BLaER1 (cell line): ENCODE data around the gene CSTF3.
"Not testable (repeated sequence)": the region's sequence is repeated elsewhere in the genome, so short reads cannot be mapped to it uniquely, and the experiment has no call there.

Source experiments
- H3K27ac ChIP-seq: shearing (Covaris generic); formaldehyde crosslinking; 2 replicates; pipeline ENCODE4 v1.8.1; 2022
- H3K27me3 ChIP-seq: shearing (Covaris generic); formaldehyde crosslinking; 2 replicates; pipeline ENCODE4 v1.8.1; 2022
- H3K36me3 ChIP-seq: shearing (Covaris generic); formaldehyde crosslinking; 2 replicates; pipeline ENCODE4 v1.8.1; 2022
- H3K4me1 ChIP-seq: shearing (Covaris generic); formaldehyde crosslinking; 2 replicates; pipeline ENCODE4 v1.8.1; 2022
- H3K4me2 ChIP-seq: shearing (Covaris generic); formaldehyde crosslinking; 2 replicates; pipeline ENCODE4 v1.8.1; 2022
- H3K4me3 ChIP-seq: shearing (Covaris generic); formaldehyde crosslinking; 2 replicates; pipeline ENCODE4 v1.8.1; 2022
- H3K9ac ChIP-seq: shearing (Covaris generic); formaldehyde crosslinking; 2 replicates; pipeline ENCODE4 v1.8.1; 2022
- H3K9me3 ChIP-seq: shearing (Covaris generic); formaldehyde crosslinking; 2 replicates; pipeline ENCODE4 v1.8.1; 2022
- H4K20me1 ChIP-seq: shearing (Covaris generic); formaldehyde crosslinking; 2 replicates; pipeline ENCODE4 v1.8.1; 2022
- Cebpa-rat ChIP-seq: shearing (Covaris generic); IDR thresholded peaks from 2 replicates; pipeline ENCODE4 v1.8.1; 2022

CSTF3 gene

DNA sequence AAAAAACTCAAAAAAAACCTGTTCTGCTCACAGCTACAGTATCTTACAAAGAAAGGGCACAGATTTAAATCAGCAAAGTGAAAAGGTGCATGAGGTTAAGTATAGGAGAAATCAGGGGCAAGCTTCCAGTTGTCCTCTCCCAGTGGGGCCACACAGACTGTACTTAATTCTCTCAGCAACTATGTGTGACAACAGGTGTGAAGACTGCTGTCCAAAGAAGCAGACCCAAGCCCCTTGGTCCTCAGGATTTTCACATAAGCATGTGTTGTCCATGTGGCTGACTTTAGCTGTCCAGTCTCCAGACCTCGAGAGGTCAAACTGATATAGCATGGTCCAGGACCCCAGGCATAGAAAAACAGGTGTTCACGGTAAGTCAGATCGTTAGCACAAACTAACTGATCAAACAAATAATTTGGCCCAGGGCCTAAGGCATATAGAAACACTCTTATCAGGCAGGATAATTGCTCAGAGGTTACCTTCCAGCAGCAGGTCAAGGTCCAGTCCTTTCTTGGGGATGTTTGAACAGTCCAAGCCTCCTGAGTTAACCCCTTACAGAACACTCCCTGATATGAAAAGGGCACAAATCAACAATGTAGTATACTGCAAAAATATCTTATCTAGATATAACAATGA, 21.1 kb upstream of the CSTF3 start:
- H3K4me3 ChIP-seq: no peak overlapping the region
- H3K27me3 ChIP-seq: no peaks in the 10 kb centered on the region
- H3K4me1 ChIP-seq: peaks cover 9% of the 10 kb centered on the region
- TF ChIP-seq Cebpa-rat: no peak
- no peak overlapping the region for H3K9ac ChIP-seq
- H3K27ac ChIP-seq: no peak overlapping the region
- H4K20me1 ChIP-seq: no peaks in the 10 kb centered on the region
- H3K4me2 ChIP-seq: no peak overlapping the region
- H3K9me3 ChIP-seq: peaks cover 14% of the 10 kb centered on the region; the same call in 1 of the 2 replicates
- no peaks in the 10 kb centered on the region for H3K36me3 ChIP-seq

DNA sequence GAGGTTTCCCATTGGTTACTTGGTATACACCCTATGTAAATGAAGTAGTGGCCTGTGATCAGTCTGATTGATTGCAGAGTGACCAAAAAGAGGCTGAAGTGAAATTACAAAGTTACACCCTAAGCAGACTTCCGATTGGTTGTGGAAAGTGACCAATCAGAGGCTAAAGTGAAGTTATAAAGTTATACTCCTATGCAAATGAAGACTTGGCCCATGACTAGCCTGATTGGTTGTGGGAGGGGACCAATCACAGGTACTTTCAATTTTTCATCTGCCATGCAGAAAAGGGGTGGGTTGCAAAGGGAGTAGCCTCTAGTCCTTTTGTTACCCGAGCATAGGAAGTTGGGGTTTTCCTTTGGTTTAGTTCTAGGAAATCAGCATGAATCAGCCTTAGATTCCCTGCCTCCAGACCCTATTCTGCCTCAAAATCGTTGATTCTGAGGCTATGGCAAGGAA, 18.1 kb upstream of the CSTF3 start:
- H3K27me3 ChIP-seq: no peaks in the 10 kb centered on the region
- H3K9me3 ChIP-seq: peaks cover 14% of the 10 kb centered on the region; the same call in 1 of the 2 replicates
- H3K27ac ChIP-seq: no peak overlapping the region
- H3K4me1 ChIP-seq: peaks cover 8% of the 10 kb centered on the region
- H4K20me1 ChIP-seq: no peaks in the 10 kb centered on the region
- H3K4me2 ChIP-seq: peak overlapping the region; percentile 43
- H3K4me3 ChIP-seq: no peak overlapping the region
- no peak for TF ChIP-seq Cebpa-rat
- no peak overlapping the region for H3K9ac ChIP-seq
- H3K36me3 ChIP-seq: no peaks in the 10 kb centered on the region

DNA sequence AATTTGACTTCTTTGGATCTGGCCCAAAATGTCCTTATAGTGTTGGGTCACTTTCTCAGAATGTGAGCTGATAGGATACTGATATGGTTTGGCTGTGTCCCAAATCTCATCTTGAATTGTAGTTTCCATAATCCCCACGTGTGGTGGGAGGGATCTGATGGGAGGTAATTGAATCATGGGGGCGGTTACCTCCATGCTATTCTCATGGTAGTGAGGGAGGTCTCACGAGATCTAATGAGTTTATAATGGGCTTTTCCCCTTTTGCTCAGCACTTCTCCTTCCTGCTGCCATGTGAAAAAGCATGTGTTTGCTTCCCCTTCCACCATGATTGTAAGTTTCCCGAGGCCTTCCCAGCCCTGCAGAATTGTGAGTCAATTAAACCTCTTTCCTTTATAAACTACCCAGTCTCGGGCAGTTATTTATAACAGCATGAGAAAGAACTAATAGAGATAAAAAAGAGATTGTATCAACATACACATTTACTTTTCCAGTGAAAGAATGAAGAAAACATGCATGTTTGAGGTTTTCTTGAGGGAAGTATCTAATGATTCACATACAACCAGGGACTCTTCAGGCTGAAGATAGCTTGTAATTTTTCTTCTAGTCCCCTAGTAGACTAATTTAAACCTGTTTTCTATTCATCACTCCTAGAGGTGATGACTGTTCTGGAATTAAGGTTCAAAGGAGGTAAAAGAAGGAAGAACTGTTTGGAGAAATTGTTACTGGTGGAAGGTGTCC, 17.3 kb upstream of the CSTF3 start:
- Histone ChIP-seq H4K20me1 (no peaks in the 10 kb centered on the region), H3K9ac (no peak overlapping the region), H3K9me3 (peaks cover 14% of the 10 kb centered on the region; the same call in 1 of the 2 replicates), H3K4me3 (no peak overlapping the region), H3K27ac (no peak overlapping the region), H3K4me1 (peaks cover 8% of the 10 kb centered on the region), H3K36me3 (no peaks in the 10 kb centered on the region), H3K27me3 (no peaks in the 10 kb centered on the region), H3K4me2 (no peak overlapping the region)
- no peak for TF ChIP-seq Cebpa-rat

DNA sequence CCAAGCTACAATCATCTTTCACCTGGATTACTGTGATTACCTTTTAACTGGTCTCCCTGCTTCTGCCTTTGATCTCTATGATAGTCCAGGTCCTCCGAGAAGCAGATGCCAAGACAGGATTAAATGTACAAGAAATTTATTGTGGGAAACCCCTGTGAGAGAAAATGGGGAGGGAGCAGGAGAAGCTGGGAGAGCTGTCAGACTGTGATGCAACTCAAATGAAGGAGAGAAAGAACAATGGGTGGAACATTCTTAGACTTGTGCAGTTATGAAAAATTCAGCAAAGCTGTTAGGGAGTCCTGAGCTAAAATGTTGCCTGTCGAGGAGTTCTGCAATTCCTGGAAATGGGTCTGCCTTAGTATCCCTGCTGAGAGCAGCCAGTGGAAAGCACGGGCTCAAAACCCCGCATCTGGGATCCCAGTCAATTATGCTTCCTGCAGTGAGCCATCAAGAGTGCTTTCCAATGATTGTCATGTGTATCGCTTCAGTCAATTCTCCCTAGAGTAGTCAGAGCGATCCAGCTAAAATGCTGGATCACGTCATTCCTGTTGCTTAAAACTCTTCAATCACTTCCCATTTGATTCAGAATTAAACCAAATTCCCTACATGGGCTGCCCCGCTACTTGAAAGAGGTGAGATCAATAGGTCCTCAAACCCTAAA, 16.5 kb upstream of the CSTF3 start:
- TF ChIP-seq Cebpa-rat: no peak
- Histone ChIP-seq H3K9ac (no peak overlapping the region), H3K4me3 (no peak overlapping the region), H3K36me3 (no peaks in the 10 kb centered on the region), H3K4me1 (peaks cover 8% of the 10 kb centered on the region), H3K4me2 (no peak overlapping the region), H4K20me1 (no peaks in the 10 kb centered on the region), H3K27me3 (no peaks in the 10 kb centered on the region), H3K27ac (no peak overlapping the region), H3K9me3 (peaks cover 14% of the 10 kb centered on the region; the same call in 1 of the 2 replicates)

DNA sequence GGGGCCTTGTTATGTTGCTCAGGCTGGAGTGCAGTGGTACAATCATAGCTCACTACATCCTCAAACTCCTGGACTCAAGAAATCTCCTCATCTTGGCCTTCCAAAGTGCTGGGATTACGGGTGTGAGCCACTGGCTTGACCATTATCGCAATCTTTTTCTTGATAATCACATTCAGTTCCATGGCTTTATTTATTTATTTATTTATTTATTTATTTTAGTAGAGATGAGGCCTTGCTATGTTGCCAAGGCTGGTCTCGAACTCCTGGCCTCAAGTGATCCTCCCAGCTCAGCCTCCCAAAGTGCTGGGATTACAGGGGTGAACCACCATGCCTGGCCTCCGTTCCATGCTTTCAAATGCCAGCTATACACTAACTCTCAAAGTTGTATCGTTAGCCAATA, 15.5 kb upstream of the CSTF3 start:
- not testable (repeated sequence) for H3K27ac ChIP-seq, H3K27me3 ChIP-seq, H3K4me3 ChIP-seq, H4K20me1 ChIP-seq, H3K36me3 ChIP-seq, H3K4me2 ChIP-seq, H3K9ac ChIP-seq, H3K4me1 ChIP-seq
- H3K9me3 ChIP-seq: peaks cover 14% of the 10 kb centered on the region; the same call in 1 of the 2 replicates

DNA sequence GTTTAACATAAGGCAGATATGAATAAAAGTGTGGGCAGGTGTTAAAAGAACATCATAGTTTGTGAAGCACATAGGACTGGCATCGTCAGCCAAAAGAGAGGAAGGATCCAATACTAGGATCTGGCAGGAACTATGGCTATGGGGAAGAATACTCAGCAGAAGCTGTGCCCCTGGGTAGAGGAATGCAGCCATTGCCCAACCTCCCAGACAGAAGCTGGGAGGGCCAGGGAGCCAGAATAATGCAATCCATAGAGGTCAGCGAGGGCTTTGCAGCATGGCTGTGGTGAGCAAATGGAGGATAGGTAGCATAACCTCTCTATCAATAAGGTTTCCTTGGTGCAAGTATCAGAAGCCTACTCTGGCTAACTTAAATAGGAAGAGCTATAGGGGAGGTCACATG, 11.7 kb upstream of the CSTF3 start:
- H3K4me3 ChIP-seq: no peak overlapping the region
- H3K36me3 ChIP-seq: no peaks in the 10 kb centered on the region
- no peaks in the 10 kb centered on the region for H4K20me1 ChIP-seq
- no peak overlapping the region for H3K27ac ChIP-seq
- no peak overlapping the region for H3K9ac ChIP-seq
- no peaks in the 10 kb centered on the region for H3K9me3 ChIP-seq
- no peak for TF ChIP-seq Cebpa-rat
- H3K4me2 ChIP-seq: no peak overlapping the region
- H3K27me3 ChIP-seq: no peaks in the 10 kb centered on the region
- no peaks in the 10 kb centered on the region for H3K4me1 ChIP-seq

DNA sequence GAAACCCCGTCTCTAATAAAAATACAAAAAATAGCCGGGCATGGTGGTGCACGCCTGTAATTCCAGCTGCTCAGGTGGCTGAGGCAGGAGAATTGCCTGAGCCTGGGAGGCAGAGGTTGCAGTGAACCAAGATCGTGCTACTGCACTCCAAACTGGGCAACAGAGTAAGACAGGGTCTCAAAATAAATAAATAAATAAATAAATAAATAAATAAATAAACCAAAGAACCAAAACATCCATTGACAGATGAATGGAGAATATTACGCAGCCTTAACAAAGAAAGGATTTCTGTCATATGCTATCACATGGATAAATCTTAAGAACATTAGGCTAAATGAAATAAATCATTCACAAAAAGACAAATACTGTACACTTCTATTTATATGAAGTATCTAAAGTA, 11.1 kb upstream of the CSTF3 start:
- TF ChIP-seq Cebpa-rat: no peak
- Histone ChIP-seq H3K9me3 (no peaks in the 10 kb centered on the region), H3K4me3 (no peak overlapping the region), H3K4me2 (no peak overlapping the region), H3K27ac (no peak overlapping the region), H3K36me3 (no peaks in the 10 kb centered on the region), H3K27me3 (no peaks in the 10 kb centered on the region), H4K20me1 (no peaks in the 10 kb centered on the region), H3K9ac (no peak overlapping the region), H3K4me1 (no peaks in the 10 kb centered on the region)

DNA sequence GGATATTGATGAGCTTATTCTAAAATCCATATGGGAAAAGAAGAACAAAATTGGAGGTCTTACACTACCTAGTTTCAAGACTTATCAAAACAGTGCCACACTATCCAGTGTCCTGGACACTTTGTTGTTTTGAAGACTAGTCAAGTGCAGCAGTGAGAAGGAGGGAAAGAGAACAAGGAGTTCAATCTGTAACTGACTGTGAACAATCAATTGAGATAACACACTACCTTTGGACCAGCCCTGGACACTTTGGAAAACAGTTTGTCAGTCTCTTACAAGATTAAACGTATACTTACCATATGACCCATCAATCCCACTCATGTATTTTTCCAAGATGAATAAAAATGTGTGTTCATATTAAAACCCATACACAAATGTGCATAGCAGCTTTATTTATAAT, 10.0 kb upstream of the CSTF3 start:
- Histone ChIP-seq H3K27me3 (no peaks in the 10 kb centered on the region), H3K9ac (no peak overlapping the region), H3K36me3 (no peaks in the 10 kb centered on the region), H3K27ac (no peak overlapping the region), H4K20me1 (no peaks in the 10 kb centered on the region), H3K4me1 (no peaks in the 10 kb centered on the region), H3K4me3 (no peak overlapping the region), H3K4me2 (no peak overlapping the region), H3K9me3 (no peaks in the 10 kb centered on the region)
- no peak for TF ChIP-seq Cebpa-rat

DNA sequence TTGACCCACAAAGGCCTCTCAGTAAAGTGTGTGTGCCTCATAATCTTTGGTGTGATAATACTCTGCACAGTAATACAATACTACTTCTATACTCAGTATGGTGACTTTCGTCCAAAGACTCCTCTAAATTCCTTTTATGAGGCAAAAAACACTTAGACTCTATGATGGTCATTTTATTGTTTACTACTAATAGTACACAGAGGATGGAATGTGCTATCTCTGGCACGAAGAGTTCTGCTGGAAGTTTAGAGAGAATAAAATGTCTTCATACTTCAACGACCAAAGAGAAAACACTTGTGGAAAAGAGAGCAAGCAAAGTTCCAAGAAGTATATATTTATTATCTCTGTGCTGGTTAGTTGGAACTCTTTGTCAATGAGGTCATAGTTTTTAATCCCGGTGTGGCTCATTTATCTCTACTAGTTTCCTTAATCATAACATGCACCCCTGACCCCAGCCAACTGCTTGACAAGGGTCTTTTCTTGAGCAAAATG, 7.5 kb upstream of the CSTF3 start:
- no peak overlapping the region for H3K27ac ChIP-seq
- TF ChIP-seq Cebpa-rat: no peak
- no peak overlapping the region for H3K4me2 ChIP-seq
- H3K9me3 ChIP-seq: no peaks in the 10 kb centered on the region
- no peak overlapping the region for H3K4me3 ChIP-seq
- H3K36me3 ChIP-seq: no peaks in the 10 kb centered on the region
- H4K20me1 ChIP-seq: no peaks in the 10 kb centered on the region
- no peaks in the 10 kb centered on the region for H3K4me1 ChIP-seq
- H3K27me3 ChIP-seq: no peaks in the 10 kb centered on the region
- no peak overlapping the region for H3K9ac ChIP-seq

DNA sequence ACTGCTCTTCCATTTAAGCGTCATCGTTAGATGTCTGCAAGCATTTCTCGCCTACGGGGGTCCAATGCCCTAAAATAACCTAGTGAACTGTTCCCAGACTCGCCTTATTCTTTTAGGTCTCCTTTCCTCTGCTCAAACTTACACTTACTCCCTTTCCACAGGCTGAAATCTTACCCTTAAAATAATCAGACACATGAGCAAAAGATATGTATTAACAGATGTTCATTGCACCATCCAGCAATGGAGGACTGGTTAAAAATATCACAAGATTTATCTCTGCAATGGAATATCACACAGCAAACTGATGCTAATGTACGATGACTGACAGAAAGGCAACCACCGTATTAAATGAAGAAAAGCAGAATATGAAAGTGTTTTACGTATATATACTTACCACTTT, 1.6 kb upstream of the CSTF3 start:
- no peaks in the 10 kb centered on the region for H3K9me3 ChIP-seq
- H3K27me3 ChIP-seq: no peaks in the 10 kb centered on the region
- H3K4me1 ChIP-seq: peaks cover 35% of the 10 kb centered on the region
- H3K27ac ChIP-seq: no peak overlapping the region
- peaks cover 19% of the 10 kb centered on the region; the same call in 1 of the 2 replicates for H4K20me1 ChIP-seq
- H3K36me3 ChIP-seq: peaks cover 7% of the 10 kb centered on the region; the same call in 1 of the 2 replicates
- no peak overlapping the region for H3K9ac ChIP-seq
- peak overlapping the region; percentile 82; the same call in 1 of the 2 replicates for H3K4me2 ChIP-seq
- TF ChIP-seq Cebpa-rat: no peak
- H3K4me3 ChIP-seq: no peak overlapping the region
